HFFc6 (cell line): ENCODE measurements around the gene ITSN1. TPM values are rescaled to one million over a fixed set of nuclear protein-coding genes. Genes with fewer than 3 reads are reported as not detected.
"Not testable (repeated sequence)": the region's sequence is repeated elsewhere in the genome, so short reads cannot be mapped to it uniquely, and the experiment has no call there.

Experiments used
- DNase-seq: peaks from one replicate; pipeline ENCODE4 v3.0.0-alpha.2; 2018
- H3K27ac Mint-ChIP-seq: 2 replicates; pipeline ENCODE4 v1.8.0; 2020; ENCODE audit warnings: mild to moderate bottlenecking, mixed read lengths
- H3K27me3 Mint-ChIP-seq: 2 replicates; pipeline ENCODE4 v1.8.0; 2021; ENCODE audit warnings: mild to moderate bottlenecking, moderate library complexity, mixed read lengths; ENCODE audit not compliant: insufficient read depth
- H3K36me3 Mint-ChIP-seq: 2 replicates; pipeline ENCODE4 v1.8.0; 2021; ENCODE audit warnings: low read depth, mixed read lengths
- H3K4me1 Mint-ChIP-seq: 2 replicates; pipeline ENCODE4 v1.8.0; 2020; ENCODE audit warnings: low read depth, mixed read lengths
- H3K4me3 Mint-ChIP-seq: 2 replicates; pipeline ENCODE4 v1.8.0; 2020; ENCODE audit warnings: mild to moderate bottlenecking, moderate library complexity, mixed read lengths
- H3K9me3 Mint-ChIP-seq: 2 replicates; pipeline ENCODE4 v1.8.0; 2020; ENCODE audit warnings: mild to moderate bottlenecking, mixed read lengths
- CTCF ChIP-seq: fragments of 200-600 bp; sonication (generic); IDR thresholded peaks from 2 replicates; pipeline ENCODE4 v1.5.0; 2021; ENCODE audit warnings: antibody characterized with exemption, mild to moderate bottlenecking
- total RNA-seq, 6 experiments: library from RNA; stranded (reverse); fragmentation: NEBNext Ultra II Directional; extraction: Animal tissue kit (Norgen Biotek cat#: 25700); gene quantifications; 2 replicates in 1 of 6; 3 replicates in 5 of 6; pipeline ENCODE4 v1.2.3, GENCODE V29; 2021

Gene ITSN1
- total RNA-seq, 6 experiments from 2014 or later = 47.7 to 54.8 (median 54.0) TPM

- DNase-seq = no peak
- peaks cover 2% of the 10 kb centered on the region; the same call in 1 of the 2 replicates for H3K4me1 Mint-ChIP-seq
- no peaks in the 10 kb centered on the region for H3K9me3 Mint-ChIP-seq
- TF ChIP-seq CTCF = no peak
- no peak overlapping the region for H3K27ac Mint-ChIP-seq
- no peak overlapping the region for H3K4me3 Mint-ChIP-seq
- H3K27me3 Mint-ChIP-seq = no peaks in the 10 kb centered on the region; the same call in 1 of the 2 replicates
- peaks cover 2% of the 10 kb centered on the region for H3K36me3 Mint-ChIP-seq
These were observed 145.1 kb downstream of the ITSN1 start for GRCh38 chr21:33787431-33787830.

- not testable (repeated sequence) for H3K9me3 Mint-ChIP-seq, DNase-seq, H3K4me3 Mint-ChIP-seq, H3K27me3 Mint-ChIP-seq, H3K27ac Mint-ChIP-seq, H3K4me1 Mint-ChIP-seq
- H3K36me3 Mint-ChIP-seq = peaks cover 10% of the 10 kb centered on the region
These were observed 146.1 kb downstream of the ITSN1 start for GRCh38 chr21:33788438-33788837.

GRCh38 chr21:33789697-33790096 lies 147.4 kb downstream of the ITSN1 start:
- Mint-ChIP-seq H3K27ac (no peak overlapping the region), H3K9me3 (no peaks in the 10 kb centered on the region), H3K36me3 (peaks cover 21% of the 10 kb centered on the region), H3K4me3 (no peak overlapping the region), H3K27me3 (no peaks in the 10 kb centered on the region; the same call in 1 of the 2 replicates), H3K4me1 (no peaks in the 10 kb centered on the region)
- TF ChIP-seq CTCF = no peak
- no peak for DNase-seq

- no peak overlapping the region for H3K4me3 Mint-ChIP-seq
- TF ChIP-seq CTCF = no peak
- no peaks in the 10 kb centered on the region for H3K4me1 Mint-ChIP-seq
- no peak for DNase-seq
- no peaks in the 10 kb centered on the region; the same call in none of the 2 replicates for H3K27me3 Mint-ChIP-seq
- peaks cover 21% of the 10 kb centered on the region for H3K36me3 Mint-ChIP-seq
- H3K27ac Mint-ChIP-seq = no peak overlapping the region
- no peaks in the 10 kb centered on the region for H3K9me3 Mint-ChIP-seq
These were observed 148.8 kb downstream of the ITSN1 start for GRCh38 chr21:33791073-33791472.

GRCh38 chr21:33794596-33794995 lies 152.3 kb downstream of the ITSN1 start:
- Mint-ChIP-seq H3K27ac (no peak overlapping the region), H3K27me3 (no peaks in the 10 kb centered on the region; the same call in none of the 2 replicates), H3K4me3 (no peak overlapping the region), H3K4me1 (no peaks in the 10 kb centered on the region), H3K36me3 (peaks cover 36% of the 10 kb centered on the region), H3K9me3 (no peaks in the 10 kb centered on the region)
- no peak for DNase-seq
- TF ChIP-seq CTCF = no peak

- peaks cover 17% of the 10 kb centered on the region for H3K4me1 Mint-ChIP-seq
- no peaks in the 10 kb centered on the region for H3K9me3 Mint-ChIP-seq
- TF ChIP-seq CTCF = no peak
- H3K27me3 Mint-ChIP-seq = no peaks in the 10 kb centered on the region; the same call in 1 of the 2 replicates
- H3K27ac Mint-ChIP-seq = no peak overlapping the region
- H3K36me3 Mint-ChIP-seq = peaks cover 38% of the 10 kb centered on the region
- DNase-seq = no peak
- H3K4me3 Mint-ChIP-seq = no peak overlapping the region
These were observed 155.3 kb downstream of the ITSN1 start for GRCh38 chr21:33797565-33797964.
